GM19043 (cell line): ENCODE results near the gene PRSS56.
"Not testable (repeated sequence)": the region's sequence is repeated elsewhere in the genome, so short reads cannot be mapped to it uniquely, and the experiment has no call there.

ENCODE experiments used
- ATAC-seq: cut with Tn5 transposase; IDR thresholded peaks from one replicate; pipeline ENCODE4 v1.9.1; 2021; ENCODE audit warnings: low read depth; ENCODE audit not compliant: unreplicated experiment

The PRSS56 gene

DNA sequence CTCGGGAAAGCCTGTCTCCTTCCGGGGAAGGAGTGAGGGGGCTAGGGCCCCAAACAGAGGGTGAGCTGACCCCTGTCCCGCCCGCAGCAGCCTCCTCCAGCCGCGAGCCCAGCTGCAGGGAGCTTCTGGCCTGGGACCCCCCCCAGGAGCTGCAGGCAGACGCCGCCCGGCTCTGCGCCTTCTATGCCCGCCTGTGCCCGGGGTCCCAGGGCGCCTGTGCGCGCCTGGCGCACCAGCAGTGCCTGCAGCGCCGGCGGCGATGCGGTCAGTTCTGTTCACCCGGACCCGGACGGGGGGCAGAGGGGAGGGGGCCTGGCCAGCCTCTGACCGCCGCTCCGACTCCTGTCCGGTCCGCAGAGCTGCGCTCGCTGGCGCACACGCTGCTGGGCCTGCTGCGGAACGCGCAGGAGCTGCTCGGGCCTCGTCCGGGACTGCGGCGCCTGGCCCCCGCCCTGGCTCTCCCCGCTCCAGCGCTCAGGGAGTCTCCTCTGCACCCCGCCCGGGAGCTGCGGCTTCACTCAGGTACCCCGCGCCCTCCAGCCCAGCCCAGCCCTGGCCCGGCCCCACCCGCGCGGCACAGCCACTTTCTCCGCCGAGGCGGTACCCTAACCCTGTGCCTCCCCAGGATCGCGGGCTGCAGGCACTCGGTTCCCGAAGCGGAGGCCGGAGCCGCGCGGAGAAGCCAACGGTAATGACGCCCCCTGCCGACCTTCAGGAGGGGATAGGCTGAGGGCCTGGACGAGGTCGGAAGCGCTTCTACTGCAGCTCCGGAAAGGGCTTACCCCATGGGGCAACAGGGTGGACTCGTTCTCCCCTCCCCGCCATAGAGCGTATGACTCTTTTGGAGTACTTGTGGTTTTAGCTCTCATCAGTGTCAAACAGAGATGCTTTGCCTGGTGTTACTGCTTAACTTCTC is 3.8 kb downstream of the PRSS56 start:
- ATAC-seq: no peak

DNA sequence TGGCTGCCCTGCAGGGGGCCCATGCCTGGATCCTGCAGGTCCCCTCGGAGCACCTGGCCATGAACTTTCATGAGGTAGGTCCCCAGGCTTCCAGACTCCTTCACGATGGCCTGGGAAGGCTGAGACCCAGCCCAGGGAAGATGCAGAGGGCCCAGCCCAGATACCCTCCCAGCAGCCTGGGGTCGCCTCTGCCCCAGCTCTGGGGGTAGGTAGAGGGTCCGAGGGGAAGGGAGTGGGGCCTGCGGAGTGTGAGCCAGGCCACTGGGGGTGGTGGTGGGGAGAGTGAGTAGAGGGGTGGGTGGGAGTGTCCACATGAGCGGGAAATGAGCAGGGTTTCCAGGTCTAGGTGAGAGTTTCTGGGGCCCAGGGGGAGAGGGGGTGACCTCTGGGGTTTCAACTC is 4.6 kb downstream of the PRSS56 start:
- ATAC-seq: no peak

DNA sequence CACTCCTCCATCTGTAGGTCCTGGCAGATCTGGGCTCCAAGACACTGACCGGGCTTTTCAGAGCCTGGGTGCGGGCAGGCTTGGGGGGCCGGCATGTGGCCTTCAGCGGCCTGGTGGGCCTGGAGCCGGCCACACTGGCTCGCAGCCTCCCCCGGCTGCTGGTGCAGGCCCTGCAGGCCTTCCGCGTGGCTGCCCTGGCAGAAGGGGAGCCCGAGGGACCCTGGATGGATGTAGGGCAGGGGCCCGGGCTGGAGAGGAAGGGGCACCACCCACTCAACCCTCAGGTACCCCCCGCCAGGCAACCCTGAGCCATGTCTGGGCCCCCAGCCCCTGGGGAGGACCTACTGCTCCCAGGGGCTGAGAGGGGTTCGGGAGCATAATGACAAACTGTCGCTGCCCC is 5.0 kb downstream of the PRSS56 start:
- ATAC-seq: no peak

DNA sequence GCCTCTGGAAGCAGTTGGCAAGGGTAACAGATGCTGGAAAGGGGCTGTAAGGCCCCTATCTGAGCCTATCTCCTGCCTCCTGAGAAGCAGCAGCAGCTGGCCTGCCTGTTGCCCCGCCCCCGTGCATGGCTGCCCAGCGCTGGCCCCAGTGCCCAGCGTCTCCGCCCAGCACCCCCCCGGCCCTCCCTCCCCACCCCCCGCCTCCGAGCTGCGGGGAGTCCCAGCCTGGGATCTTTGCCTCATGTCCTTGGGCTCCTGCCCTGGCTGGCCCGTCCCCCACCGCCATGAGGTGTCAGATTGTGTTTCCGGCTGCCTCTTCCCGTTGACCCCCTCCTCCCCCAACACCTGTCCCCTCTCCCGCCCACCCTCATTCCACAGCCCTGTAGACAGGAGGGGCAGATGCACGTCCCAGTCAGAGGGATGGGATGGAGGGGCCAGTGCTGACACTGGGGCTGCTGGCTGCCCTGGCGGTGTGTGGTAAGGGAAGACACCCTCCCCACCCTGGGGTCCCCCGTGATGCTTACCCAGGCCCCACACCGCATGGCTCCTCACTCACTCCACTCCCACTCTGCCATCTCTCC is 5.7 kb downstream of the PRSS56 start, which contains the start of gene CHRND:
Gene CHRND (plus strand): TSS at position 370 of the 581 bp plus-strand sequence. CDS start 56 bp downstream, at position 426.
- no peak for ATAC-seq

DNA sequence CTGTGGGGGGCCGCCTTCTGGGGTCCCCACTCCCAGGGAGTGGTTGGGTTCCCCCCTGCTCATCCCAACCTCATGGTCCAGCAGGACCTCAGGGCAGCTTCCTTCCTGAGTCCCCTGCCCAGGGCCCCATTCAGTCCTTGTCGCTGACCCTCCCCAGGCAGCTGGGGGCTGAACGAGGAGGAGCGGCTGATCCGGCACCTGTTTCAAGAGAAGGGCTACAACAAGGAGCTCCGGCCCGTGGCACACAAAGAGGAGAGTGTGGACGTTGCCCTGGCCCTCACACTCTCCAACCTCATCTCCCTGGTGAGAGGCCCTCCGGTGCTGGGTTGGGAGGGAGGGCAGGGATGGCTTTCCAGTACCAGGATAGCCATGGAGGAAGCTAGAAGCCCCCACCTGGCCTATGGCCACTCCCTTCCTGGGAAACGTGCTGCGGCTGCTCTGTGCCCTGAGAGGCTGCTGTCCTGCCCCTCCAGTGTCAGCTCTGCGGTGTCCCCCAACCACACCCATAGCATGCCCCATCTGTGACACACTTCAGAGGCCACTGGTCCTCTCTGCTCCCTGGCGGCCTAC is 6.3 kb downstream of the PRSS56 start:
- no peak for ATAC-seq

DNA sequence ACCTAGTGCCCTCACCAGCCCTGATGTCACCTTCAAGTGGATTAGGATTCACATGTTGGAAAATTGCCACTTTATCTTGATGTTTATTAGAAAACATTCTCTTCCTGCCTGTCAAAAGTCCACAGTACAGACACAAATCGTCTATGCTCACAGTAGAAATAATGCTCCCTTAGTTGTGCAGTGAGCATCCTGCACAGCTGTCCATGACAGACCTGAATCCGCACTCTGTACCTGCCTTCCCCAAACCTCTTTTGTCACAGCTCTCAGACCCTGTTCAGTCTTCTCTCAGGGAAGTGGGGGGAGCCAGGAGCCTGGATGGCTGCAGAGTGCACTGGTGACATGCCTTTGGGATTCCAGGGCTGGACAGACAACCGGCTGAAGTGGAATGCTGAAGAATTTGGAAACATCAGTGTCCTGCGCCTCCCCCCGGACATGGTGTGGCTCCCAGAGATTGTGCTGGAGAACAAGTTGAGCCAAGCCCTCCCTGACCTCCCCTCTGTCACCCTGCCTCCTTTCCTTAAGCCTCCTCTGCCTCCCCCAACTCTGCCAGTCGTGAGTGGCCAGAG is 7.8 kb downstream of the PRSS56 start:
- ATAC-seq: no peak

DNA sequence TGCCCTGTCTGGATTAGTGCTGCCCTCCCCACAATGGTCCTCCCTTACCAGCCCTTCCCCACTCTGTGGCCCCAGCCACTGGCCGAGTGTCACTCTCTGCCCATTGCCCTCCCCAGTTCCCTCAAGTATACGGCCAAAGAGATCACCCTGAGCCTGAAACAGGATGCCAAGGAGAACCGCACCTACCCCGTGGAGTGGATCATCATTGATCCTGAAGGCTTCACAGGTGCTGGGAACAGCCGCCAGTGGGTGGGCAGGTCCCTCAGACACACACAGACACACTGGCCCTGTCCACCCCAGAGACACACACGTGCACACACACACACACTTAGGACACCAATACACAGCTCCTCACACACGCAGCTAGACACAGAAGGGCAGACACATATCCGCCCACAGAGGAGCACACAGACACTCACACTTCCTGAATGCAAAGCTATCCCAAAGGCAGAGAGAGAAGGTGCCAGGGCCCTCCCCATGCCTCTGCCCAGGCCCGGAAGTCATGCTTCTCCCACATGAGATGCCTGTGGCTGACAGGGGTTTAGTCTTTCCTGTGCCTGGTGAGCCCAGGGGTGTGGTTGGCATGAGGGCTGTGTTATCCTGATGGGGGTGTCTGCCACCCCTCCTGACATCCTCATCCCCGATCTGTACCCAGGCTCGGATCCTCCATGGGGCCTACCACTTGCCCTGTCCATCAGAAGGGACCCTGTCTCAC is 8.7 kb downstream of the PRSS56 start:
- no peak for ATAC-seq

DNA sequence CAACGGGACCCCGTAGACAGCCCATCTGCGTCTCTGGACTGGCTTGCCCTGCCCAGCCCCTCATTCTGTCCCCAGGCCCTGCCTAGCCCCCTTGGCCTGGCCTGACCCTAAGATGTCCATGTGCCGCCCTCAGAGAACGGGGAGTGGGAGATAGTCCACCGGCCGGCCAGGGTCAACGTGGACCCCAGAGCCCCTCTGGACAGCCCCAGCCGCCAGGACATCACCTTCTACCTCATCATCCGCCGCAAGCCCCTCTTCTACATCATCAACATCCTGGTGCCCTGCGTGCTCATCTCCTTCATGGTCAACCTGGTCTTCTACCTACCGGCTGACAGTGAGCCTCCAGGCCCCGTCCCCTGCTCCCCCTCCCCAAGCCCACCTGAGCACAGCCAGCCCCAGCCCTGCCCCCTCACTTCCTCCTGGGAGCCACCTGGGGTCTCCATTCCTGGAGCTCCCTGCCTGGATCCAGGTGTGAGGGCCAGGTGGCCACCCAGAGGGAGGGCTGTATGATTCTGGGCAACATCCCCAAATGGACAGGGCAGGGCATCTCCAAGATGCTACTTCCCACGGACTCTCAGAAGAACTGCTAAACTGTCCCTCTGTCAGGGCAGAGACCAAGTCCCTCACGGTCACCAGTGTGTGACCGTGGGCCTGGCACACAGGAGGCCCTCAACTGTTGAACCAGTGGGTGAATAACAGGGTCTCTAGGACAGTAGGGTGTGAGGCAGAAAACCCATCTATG is 9.8 kb downstream of the PRSS56 start:
- ATAC-seq: no peak

DNA sequence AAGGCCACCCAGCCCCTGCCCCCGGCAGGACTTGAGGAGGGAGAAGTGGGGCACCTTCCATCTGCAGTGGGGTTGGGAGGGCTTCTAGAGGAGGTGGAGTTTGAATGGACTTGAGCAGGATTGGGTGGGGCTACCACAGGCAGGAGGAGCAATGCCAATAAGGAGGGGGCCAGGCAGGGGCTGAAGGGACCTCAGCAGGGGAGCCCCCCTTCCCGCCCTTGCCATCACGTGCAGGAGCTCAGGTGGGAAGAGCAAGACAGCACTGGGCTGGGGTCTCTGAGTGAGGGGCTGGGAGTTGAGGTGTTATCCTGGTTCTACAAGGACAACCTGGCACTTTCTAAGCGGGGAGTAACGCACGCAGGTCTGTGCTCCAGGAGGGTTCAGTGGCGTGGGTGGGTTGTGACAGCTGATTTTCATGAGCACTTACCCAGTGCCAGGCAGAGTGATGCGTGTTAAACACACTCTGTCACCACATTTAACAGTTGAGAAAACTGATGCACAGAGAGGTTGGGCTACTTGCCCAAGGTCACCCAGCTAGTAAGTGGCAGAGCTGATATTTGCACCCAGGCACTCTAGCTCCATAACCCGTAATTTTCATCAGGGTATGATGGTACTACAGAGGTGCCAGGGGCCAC is 10.6 kb downstream of the PRSS56 start:
- no peak for ATAC-seq

DNA sequence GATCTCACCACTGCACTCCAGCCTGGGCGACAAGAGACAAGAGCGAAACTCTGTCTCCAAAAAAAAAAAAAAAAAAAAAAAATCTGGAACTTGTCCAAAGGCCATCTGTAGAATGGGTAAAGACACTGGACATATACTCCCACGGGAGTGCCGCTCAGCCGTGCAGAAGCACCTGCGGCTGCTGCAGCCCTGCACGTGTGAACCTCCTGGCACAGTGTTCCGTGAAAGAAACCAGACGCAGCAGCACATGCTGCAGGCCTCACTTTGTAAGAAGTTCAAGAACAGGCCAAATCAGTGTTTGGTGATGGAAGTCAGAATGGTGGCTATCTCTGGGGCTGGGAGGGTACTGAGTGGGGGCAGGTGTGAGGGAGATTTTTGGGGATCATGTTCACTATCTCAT is 12.2 kb downstream of the PRSS56 start:
- no peak for ATAC-seq

DNA sequence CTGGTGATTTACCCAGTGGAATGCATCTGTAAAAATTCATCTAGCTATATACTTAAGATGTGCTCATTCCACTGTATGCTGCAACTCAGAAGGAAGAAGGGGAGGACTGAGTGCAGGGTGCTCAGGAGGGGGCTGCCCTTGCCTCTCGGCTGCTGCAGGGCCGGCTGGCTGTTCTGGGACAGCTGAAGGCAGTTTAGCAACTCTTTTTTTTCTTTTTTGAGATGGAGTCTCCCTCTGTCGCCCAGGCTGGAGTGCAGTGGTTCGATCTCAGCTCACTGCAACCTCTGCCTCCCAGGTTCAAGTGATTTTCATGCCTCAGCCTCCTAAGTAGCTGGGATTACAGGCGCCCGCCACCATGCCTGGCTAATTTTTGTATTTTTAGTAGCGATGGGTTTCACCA is 12.6 kb downstream of the PRSS56 start:
- ATAC-seq: not testable (repeated sequence)

DNA sequence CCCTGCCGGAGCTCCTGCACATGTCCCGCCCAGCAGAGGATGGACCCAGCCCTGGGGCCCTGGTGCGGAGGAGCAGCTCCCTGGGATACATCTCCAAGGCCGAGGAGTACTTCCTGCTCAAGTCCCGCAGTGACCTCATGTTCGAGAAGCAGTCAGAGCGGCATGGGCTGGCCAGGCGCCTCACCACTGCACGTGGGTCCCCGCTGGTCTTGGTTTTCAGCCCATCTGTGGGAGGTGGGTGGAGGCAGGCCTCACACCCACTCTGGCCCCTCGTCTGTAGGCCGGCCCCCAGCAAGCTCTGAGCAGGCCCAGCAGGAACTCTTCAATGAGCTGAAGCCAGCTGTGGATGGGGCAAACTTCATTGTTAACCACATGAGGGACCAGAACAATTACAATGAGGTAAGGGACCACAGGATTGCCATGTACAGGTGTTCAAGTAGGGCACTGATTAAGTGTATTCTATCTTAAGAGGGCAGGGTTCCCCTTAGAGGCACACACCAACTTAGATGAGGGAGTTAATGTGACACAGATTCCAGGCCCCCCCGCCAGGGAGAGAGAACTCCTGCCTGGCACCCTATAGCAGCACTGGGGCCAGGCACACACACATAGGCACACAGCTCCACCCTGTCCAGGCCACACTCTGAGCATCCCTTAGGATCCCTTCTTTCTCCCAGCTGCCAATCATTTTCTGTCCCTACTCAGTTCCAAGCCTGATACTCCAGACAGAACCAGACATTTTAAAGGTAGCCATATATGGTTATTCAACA is 13.9 kb downstream of the PRSS56 start:
- no peak for ATAC-seq

DNA sequence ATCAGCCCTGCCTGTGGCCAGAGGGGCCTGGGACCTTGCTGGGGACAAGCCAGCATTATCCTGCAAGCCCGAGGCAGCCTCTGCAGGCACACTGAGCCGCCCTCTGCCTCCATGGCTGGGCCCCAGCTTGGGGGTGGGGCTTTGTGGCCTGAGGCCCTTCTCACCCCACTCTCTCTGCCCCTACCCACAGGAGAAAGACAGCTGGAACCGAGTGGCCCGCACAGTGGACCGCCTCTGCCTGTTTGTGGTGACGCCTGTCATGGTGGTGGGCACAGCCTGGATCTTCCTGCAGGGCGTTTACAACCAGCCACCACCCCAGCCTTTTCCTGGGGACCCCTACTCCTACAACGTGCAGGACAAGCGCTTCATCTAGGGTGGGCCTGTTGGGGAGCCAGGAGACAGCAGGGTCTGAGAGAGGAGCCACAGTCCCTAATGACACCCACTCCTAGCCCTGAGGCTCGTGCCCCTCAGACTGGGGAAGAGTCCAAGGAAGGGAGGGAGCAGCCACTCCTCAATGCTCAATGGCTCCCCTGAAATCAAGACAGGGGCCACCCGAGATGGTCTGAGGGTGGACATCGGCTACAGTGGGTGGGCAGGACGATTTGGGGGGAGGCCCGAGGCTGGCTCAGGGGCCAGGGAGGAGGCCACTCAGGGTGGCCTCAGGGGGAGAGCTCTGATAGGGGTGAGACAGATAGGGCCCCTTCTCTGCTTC is 14.9 kb downstream of the PRSS56 start:
- no peak for ATAC-seq

DNA sequence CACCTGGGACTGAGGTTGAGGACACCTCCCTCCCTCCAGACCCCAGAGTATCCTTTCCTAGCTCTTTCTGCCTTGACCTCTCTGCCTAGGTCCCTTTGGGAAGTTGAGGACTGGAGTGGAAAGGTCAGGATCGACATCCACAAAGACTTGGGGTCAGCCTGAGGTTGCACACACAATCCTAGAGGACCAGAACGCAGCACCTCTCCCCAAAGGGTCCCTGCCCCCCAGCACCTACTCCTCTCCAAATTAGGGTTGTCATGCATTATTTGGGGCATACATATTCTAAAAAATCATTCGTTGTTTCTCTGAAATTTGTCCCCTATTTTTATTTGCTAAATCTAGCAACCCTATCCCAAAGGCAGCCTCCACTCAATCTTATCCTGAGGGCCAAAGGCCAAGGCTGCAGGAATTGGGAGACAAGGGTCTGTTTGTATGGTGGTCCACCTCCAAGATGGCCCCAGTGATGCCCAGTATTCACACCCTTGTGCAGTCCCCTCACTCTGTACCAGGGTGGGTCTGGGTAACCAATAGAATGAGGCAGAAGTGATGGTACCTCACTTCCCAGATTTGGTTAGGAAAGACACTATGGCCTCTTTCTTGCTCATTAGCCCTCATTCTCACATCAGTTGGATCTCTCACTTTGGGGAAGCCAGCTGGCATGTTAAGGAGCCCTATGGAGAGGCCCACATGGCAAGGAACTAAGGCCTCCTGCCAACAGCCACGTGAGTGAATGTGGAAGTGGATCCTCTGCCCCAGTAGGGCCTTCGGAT is 15.8 kb downstream of the PRSS56 start:
- no peak for ATAC-seq

DNA sequence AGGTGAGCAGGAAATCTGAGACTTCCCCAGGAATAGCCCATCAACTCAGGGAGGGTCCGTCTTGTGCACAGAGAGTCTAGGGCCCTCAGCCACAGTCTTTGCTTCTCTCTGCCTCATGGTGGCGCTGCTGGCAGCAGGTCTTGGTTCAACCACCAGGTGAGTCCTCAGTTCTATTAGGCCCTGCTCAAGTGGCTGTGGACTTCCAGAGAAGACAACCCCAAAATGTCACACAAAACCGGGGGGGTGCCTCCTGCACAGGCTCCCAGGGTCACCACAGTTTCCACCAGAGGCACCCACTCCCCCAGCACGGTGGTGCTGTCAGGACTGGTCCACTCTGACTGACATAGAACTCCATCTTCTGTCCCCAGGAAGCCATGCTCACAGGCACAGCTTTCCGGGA is 16.9 kb downstream of the PRSS56 start:
- ATAC-seq: no peak

DNA sequence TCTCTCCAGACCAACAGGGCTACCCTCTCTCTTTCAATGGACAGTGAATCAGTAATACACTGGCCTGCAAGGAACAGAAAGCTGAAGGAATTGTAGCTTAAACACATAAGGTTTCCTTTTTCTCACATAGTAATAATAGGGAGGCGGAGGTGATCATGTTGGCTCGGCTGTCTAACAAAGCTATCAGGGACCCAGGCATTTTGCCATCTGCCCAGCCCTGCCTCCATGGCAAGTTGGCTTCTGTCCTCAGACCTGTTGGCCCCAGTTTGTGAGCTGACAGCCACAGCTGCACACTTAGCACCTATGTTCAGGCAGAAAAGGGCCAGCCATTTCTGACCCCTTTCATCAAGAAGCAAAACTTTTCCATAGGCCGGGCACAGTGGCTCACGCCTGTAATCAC is 17.3 kb downstream of the PRSS56 start:
- no peak for ATAC-seq

DNA sequence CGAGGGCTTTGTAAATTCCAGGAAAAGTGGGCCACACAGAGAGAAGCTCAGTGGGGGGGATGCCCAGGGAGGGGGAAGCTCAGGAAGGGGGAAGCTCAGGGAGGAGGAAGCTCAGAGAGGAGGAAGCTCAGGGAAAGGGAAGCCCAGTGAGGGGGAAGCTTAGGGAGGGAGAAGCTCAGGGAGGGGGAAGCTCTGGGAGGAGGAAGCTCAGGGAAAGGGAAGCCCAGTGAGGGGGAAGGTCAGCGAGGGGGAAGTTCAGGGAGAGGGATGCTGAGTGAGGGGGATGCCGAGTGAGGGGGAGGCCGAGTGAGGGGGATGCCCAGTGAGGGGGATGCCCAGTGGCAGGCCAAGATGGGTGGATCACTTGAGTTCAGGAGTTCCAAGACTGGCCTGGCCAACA is 18.5 kb downstream of the PRSS56 start:
- no peak for ATAC-seq
